Esophagus squamous epithelium (tissue), 5 donors: ENCODE measurements around the gene COL4A2. TPM values are rescaled to one million over a fixed set of nuclear protein-coding genes. Genes with fewer than 3 reads are reported as not detected.
A peak's percentile ranks its signal among the peaks of the same experiment; 100 is the strongest.

Source experiments
- DNase-seq: peaks from one replicate; lab custom pipeline; 2025; lab: John Stamatoyannopoulos, UW
- H3K27ac ChIP-seq, 4 donors: fragments of 200-600 bp; sonication (generic); one replicate each; pipeline ENCODE4 v1.5.1; 2016 to 2019; ENCODE audit warnings: mild to moderate bottlenecking in 1 of 4
- H3K27me3 ChIP-seq, 4 donors: fragments of 200-600 bp; sonication (generic); 1 replicate in 3 of 4; 2 replicates in 1 of 4; pipeline versions ENCODE4 v1.5.1 to v1.6.0; 2017 to 2021; ENCODE audit warnings: antibody characterized with exemption in 1 of 4
- H3K36me3 ChIP-seq, 3 donors: fragments of 200-600 bp; sonication (generic); one replicate each; pipeline ENCODE4 v1.5.1; 2016 to 2019
- H3K4me1 ChIP-seq, 3 donors: fragments of 200-600 bp; sonication (generic); one replicate each; pipeline ENCODE4 v1.5.1; 2017 to 2019
- H3K4me3 ChIP-seq, 4 donors: fragments of 200-600 bp; sonication (generic); 1 replicate in 3 of 4; 2 replicates in 1 of 4; pipeline ENCODE4 v1.5.1; 2016 to 2019; ENCODE audit warnings: mild to moderate bottlenecking in 2 of 4, moderate library complexity in 1 of 4
- H3K9me3 ChIP-seq, 3 donors: fragments of 200-600 bp; sonication (generic); one replicate each; pipeline ENCODE4 v1.5.1; 2016 to 2019
- CTCF ChIP-seq, 6 experiments: fragments of 450-650 bp in 4 of 6; fragments of 200-600 bp in 2 of 6; sonication (generic) in 2 of 6; IDR thresholded peaks; one replicate each; pipeline ENCODE4 v1.5.1; 2016 to 2019; ENCODE audit warnings: antibody characterized with exemption in 6 of 6, mild to moderate bottlenecking in 4 of 6, moderate library complexity in 4 of 6
- POLR2A ChIP-seq, 4 donors: fragments of 450-650 bp; IDR thresholded peaks; one replicate each; pipeline ENCODE4 v1.6.1; 2017; ENCODE audit warnings: antibody characterized with exemption in 4 of 4, mild to moderate bottlenecking in 4 of 4, moderate library complexity in 3 of 4
- WGBS, 2 donors: methylation state at CpG; one replicate each; pipeline ENCODE4 v1.1.5; 2018; 5-methylcytosine and 5-hydroxymethylcytosine counted together
- intact Hi-C: fragments of 100-400 bp; cut with DNase I; formaldehyde crosslinking; loops from one replicate; pipeline ENCODE4 v1.15.0; 2022
- total RNA-seq, 4 donors: library from RNA; depleted of rRNA; stranded (reverse); fragments of >200 nt; gene quantifications; one replicate each; pipeline ENCODE4 v1.1.0, GENCODE V29; 2016
- donor health status: DM: yes; HTN: yes; CAD: no.

COL4A2 gene
- total RNA-seq, 4 donors from 2014 or later, result 11.9 to 102 (median 43.5) TPM

GRCh38 chr13:110409581-110409992 lies 102.5 kb downstream of the COL4A2 start:
- no peaks in the 10 kb centered on the region for H3K9me3 ChIP-seq
- H3K4me3 ChIP-seq, result no peak overlapping the region
- H3K4me1 ChIP-seq, result peaks cover 0 to 76% (median 38%) of the 10 kb centered on the region in 3 donors
- peak overlapping the region; percentile 49 to 88 (median 86) for H3K27ac ChIP-seq
- H3K27me3 ChIP-seq, result no peaks in the 10 kb centered on the region
- no peak for TF ChIP-seq CTCF (IDR thresholded peaks at IDR 0.05)
- TF ChIP-seq POLR2A (IDR thresholded peaks at IDR 0.05), result no peak
- no peaks in the 10 kb centered on the region for H3K36me3 ChIP-seq
- DNase-seq, result no peak
- intact Hi-C loops, result no loop called here
- WGBS, 2 donors, result 42 to 71% methylated on average over 5 to 13 of the region's 13 CpGs

- no peaks in the 10 kb centered on the region for H3K36me3 ChIP-seq
- TF ChIP-seq POLR2A (IDR thresholded peaks at IDR 0.05) (no peak), CTCF (IDR thresholded peaks at IDR 0.05) (no peak)
- intact Hi-C loops, result loop anchor here (5.0 kb wide), 1 partner anchor 188 kb away; no protein-coding TSS in a partner anchor
- peaks cover 0 to 72% (median 38%) of the 10 kb centered on the region in 3 donors for H3K4me1 ChIP-seq
- H3K27me3 ChIP-seq, result no peaks in the 10 kb centered on the region
- H3K4me3 ChIP-seq, result no peak overlapping the region
- 86 to 92% methylated on average over 9 to 10 of the region's 10 CpGs for WGBS, 2 donors
- DNase-seq, result no peak
- no peaks in the 10 kb centered on the region for H3K9me3 ChIP-seq
- H3K27ac ChIP-seq, result peak overlapping the region; percentile 49 to 88 (median 86)
Observed at GRCh38 chr13:110410000-110410399, 102.9 kb downstream of the COL4A2 start.

DNA sequence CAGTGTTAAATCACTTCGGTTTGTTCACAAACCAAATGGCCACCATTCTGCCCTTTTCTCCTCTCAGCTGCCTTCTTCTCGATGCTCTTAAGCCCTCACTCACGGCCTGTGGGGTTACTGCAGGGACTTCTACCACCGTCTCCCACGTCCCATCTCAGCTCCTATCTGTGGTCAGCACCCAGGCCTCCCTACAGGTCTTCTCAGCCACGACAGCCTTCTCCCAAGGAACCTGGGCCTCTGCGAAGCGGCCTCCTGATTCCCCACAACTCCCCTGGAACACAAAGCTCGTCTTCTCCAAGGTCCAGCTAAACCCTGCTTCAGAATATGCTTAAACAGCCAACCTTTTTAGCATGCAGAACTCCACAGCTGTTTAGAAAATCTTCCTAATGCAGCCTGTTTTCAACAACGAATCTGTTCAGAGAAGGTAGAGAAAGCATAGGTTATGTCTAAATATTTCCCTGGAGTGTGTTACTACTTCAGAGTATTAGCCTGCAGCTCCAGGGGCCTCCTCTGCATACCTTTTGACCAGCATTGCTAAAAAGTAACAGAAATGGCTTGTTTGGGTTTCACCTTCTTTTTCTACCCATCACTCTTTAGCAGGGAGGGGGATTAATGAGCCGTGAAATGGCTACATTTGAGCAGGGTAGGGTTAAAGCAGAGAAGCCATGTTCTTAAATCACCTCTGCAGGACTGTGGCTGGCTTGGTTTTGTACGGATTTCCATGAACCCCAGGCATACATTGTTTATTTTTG lies 104.0 kb downstream of the COL4A2 start:
- no peak for DNase-seq
- no peaks in the 10 kb centered on the region for H3K27me3 ChIP-seq
- H3K4me3 ChIP-seq, result no peak overlapping the region
- no peaks in the 10 kb centered on the region for H3K9me3 ChIP-seq
- no peaks in the 10 kb centered on the region for H3K36me3 ChIP-seq
- H3K27ac ChIP-seq, result peak overlapping the region; percentile 47 to 88 (median 86)
- 65 to 72% methylated on average over 12 of the region's 12 CpGs for WGBS, 2 donors
- H3K4me1 ChIP-seq, result peaks cover 0 to 68% (median 42%) of the 10 kb centered on the region in 3 donors
- TF ChIP-seq POLR2A (IDR thresholded peaks at IDR 0.05) (no peak), CTCF (IDR thresholded peaks at IDR 0.05) (no peak)
- intact Hi-C loops, result loop anchor here (5.0 kb wide), 1 partner anchor 189 kb away; no protein-coding TSS in a partner anchor

- Histone ChIP-seq H3K36me3 (no peaks in the 10 kb centered on the region), H3K4me3 (no peak overlapping the region), H3K9me3 (no peaks in the 10 kb centered on the region), H3K27me3 (no peaks in the 10 kb centered on the region), H3K27ac (peak overlapping the region; percentile 47 to 88 (median 86)), H3K4me1 (peaks cover 0 to 68% (median 46%) of the 10 kb centered on the region in 3 donors)
- TF ChIP-seq POLR2A (IDR thresholded peaks at IDR 0.05) (no peak), CTCF (IDR thresholded peaks at IDR 0.05) (no peak)
- intact Hi-C loops, result loop anchor here (5.0 kb wide), 1 partner anchor 189 kb away; no protein-coding TSS in a partner anchor
- 59 to 83% methylated on average over 1 of the region's 3 CpGs for WGBS, 2 donors
- no peak for DNase-seq
Observed at GRCh38 chr13:110411688-110412059, 104.6 kb downstream of the COL4A2 start.
